ENCODE data around the gene SIGLEC1.

SIGLEC1 gene

DNA sequence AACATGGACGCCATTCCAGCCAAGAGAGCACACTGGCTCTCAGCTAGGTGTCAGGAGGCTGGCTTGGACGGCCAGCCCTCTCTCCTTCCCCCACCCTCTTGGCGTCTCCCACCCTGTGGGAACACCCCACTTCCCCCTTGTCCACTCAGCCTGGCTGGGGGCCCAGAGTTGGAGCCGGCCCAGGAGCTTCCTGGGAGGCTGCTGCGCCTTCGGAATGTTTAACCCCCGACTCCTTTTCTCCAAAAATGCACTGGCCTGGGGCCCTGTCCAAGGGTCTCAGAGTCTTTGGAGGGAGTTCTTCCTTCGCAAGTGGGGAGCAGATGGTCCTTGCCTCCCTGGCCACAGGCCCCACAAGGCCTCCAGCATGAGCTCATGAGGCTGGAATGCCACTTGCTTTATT lies 34.7 kb downstream of the SIGLEC1 start:
- DNase-seq = no peak

DNA sequence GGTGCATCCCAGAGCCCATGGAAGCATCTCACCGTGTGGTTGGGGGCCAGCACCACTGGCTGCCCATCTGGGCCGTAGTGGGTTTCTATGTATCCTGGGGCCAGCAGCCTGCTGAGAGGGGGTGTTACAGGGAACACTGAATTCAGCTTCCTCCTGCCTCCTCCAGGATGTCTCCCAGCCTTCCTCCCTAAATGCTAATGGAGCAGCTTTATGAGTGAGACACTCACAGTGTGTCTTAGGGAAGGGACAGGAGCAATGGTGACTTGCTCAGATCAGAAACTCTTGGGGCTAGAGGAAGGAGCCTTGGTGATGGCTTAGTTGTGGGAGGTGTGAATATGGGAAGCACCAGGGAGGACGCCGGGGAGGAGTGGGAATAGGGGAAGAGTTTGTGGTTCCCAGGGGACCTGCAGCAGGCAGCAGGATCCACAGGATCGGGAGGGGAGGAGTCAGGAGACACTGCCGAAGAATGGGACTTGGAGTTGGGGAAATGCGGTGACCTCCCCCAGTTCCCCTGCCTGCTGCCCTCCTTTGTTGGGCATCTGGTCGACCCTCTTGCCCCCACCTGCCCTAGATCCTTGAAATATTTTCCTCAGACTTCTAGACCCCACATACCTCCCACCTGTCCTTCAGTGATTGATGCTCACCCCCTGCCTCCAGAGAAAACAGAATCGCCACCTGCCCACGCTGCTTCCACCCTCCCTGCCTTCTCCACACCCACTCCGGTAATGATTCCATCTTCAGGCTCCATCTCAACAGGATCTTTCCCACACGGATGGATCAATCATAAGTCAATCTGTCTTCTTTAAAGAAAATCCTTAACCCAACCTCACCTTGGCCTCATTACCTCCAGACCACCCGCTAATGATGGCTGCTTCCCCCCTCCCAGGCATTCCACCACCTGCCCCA lies 37.2 kb downstream of the SIGLEC1 start:
- no peak for DNase-seq

- DNase-seq = no peak
Observed at GRCh38 chr20:3674447-3674846, 38.0 kb downstream of the SIGLEC1 start.

GRCh38 chr20:3673221-3674070 lies 39.0 kb downstream of the SIGLEC1 start:
- DNase-seq = no peak

- DNase-seq = no peak
Observed at GRCh38 chr20:3672547-3673171, 39.7 kb downstream of the SIGLEC1 start.

DNA sequence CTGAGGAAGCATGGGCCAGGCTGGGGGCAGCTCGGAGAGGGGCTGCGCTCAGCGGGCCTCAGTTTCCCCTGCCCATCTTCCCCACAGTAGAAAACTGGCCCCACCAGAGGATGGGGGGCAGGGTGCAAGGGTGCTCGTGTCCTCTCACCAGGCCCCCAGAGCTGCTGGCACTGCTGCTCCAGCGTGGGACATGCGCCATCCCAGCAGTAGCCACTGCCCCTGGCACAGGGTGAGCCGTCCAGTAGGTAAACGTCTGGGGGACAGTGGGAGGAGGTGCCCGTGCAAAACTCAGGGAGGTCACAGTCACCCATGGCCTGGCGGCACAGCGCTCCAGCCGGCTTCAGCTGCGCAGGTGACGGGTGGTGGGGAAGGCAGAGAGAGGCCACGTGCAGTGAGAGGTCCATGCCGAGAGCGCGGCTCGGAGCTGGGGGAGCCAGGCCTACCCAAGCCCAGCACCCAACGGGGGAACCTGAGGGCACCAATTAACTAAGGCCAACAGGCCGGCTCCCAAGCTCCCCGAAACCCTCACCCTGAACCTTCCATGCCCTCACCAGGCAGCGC lies 40.3 kb downstream of the SIGLEC1 start:
- DNase-seq = no peak

DNA sequence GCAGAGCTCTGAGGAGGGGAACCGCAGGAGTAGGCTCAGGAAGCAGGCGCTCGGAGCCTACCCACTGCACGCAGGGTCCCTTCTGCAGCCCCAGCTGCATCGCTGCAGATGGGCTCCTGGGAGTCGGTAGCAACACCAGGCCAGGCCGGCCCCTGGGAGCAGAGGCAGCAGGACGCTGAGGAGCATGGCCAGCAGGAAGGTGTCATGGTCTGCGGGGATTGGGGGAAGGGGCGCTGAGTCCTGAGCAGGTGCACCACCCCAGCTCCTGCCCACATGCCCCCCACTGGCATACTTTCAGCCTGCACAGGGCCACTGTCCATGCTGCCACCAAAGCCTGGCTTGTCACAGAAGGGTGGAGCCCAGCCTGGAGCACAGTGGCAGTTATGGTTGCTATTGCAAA lies 41.5 kb downstream of the SIGLEC1 start:
- no peak for DNase-seq

DNA sequence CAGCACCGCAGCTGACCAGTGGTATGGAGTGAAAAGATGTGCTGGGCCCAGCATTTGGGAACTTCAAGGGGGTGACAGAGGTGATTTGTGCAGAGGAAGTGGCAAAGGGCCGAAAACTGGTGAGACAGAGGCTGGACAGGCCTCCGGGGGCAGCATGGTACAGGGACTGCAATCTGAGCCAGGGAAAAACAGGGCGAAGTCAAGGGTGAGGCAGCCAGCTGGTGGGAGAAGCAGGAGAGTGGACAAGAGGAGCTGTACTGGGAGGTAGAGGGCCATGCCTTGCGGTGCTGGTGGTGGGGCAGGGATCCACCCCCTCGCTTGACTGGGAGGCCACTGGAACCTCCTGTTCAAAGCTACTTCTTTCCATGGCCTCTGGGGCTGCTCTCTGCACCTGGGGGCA lies 41.9 kb downstream of the SIGLEC1 start:
- no peak for DNase-seq

DNA sequence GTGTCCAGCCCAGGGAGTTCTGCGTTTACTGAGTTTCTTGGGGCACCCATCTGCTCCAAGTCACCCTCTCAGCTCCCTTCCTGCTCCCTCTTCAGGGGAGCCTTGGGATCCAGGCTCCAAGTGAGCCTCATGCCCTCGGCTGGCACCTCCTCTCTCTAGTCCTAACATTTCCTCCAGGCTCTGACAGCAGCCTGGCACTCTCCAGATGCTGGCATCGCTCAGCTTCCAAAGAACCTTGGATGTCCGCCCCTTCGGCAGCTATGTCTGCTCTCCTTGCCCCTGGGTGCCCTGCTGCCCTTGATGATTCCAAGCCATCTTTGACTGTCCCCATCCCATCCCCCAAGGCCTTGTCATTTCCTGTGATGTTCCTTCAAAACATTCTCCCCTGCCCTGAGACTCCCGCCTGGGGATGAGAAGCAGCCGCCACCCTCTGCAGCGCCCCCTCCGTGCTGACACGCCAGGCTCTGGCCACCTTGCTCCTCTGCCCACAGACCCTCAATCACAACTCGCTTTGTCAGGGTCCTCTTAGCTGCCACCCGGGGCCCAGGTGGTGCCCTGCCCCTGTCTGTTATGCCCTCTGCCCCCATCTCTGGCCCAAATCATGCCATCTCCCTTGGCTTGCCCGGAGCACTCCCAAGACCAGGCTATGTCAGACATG lies 42.6 kb downstream of the SIGLEC1 start:
- no peak for DNase-seq

DNA sequence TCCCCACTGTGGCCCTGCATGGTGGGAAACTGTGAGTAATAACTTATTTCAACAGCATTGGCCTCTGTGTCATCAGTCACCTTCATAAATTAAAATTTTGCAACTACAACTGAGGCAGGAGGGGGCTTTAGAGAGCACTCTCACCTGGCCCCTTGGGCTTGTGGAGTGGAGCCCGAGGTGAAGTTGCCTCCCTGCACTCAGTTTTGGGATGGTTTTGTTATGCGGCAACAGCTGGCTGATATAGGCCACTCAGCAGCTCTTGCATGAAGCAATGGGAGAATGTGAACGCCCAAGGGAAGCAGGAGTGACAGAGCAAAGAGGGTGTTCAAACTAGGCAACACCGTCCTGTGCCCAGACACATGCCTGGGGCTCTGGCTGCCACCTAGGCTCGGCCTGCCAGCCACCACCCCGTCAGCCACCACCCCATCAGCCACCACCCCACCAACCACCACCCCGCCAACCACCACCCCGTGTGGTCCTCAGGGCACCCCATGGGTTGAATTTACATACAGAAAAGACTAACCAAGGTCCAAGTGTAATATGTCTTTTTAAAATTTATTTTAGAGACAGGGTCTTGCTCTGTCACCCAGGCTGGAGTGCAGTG lies 44.9 kb downstream of the SIGLEC1 start:
- DNase-seq = no peak

GRCh38 chr20:3663858-3664257 lies 48.5 kb downstream of the SIGLEC1 start:
- no peak for DNase-seq

GRCh38 chr20:3663031-3663701 lies 49.2 kb downstream of the SIGLEC1 start, which contains the start of gene GFRA4:
GFRA4 (minus strand) TSS chr20:3663399; CDS start chr20:3663399, 0 bp downstream.
- DNase-seq = no peak

Measured in stimulated activated naive CD4-positive, alpha-beta T cell treated with Interleukin-2 at 50 U/mL for 16 hours (primary cell).